GM12875 (cell line): ENCODE results near the gene PITPNB.

Experiments
- H3K4me3 ChIP-seq: one replicate; pipeline ENCODE4 v1.5.1; 2011; ENCODE audit warnings: low read depth, low read length, control low read depth
- TF ChIP-seq, protein P1 (sequence below): IDR thresholded peaks from 2 replicates; pipeline ENCODE4 v1.5.1; 2011; ENCODE audit warnings: low read depth, mild to moderate bottlenecking, control low read depth, inconsistent platforms, low read length, moderate library complexity, borderline replicate concordance; ENCODE audit not compliant: insufficient read depth

Gene PITPNB

DNA sequence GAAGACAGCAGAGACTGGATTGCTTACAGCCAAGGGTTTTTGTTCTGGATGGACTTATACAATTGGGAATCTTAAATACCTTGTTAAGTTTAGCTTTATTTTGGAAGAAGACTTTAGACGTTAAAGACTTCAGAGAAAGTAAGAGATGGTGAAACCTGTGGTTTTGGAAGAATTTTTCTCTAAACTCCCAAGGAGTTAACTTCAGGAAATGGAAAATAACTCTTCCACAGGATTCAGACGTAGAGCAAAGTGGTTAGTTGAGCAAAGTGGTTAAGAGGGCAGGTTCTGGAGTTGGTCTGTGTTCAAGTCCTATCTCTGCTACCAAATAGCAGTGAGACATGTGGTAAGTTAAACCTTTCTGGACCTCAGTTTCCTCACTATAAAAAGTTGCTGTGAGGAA is 12.8 kb downstream of the PITPNB start:
- TF ChIP-seq, protein P1, sequence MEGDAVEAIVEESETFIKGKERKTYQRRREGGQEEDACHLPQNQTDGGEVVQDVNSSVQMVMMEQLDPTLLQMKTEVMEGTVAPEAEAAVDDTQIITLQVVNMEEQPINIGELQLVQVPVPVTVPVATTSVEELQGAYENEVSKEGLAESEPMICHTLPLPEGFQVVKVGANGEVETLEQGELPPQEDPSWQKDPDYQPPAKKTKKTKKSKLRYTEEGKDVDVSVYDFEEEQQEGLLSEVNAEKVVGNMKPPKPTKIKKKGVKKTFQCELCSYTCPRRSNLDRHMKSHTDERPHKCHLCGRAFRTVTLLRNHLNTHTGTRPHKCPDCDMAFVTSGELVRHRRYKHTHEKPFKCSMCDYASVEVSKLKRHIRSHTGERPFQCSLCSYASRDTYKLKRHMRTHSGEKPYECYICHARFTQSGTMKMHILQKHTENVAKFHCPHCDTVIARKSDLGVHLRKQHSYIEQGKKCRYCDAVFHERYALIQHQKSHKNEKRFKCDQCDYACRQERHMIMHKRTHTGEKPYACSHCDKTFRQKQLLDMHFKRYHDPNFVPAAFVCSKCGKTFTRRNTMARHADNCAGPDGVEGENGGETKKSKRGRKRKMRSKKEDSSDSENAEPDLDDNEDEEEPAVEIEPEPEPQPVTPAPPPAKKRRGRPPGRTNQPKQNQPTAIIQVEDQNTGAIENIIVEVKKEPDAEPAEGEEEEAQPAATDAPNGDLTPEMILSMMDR, result no peak
- no peak overlapping the region for H3K4me3 ChIP-seq

- H3K4me3 ChIP-seq, result no peak overlapping the region
- TF ChIP-seq, protein P1, result no peak
Measured at GRCh38 chr22:27905653-27906052, 13.4 kb downstream of the PITPNB start.

GRCh38 chr22:27903805-27904473 is 15.1 kb downstream of the PITPNB start:
- no peak overlapping the region for H3K4me3 ChIP-seq
- TF ChIP-seq, protein P1, result no peak

- H3K4me3 ChIP-seq, result no peak overlapping the region
- TF ChIP-seq, protein P1, result no peak
Measured at GRCh38 chr22:27900153-27900552, 18.9 kb downstream of the PITPNB start.

- H3K4me3 ChIP-seq, result no peak overlapping the region
- TF ChIP-seq, protein P1, result no peak
Measured at GRCh38 chr22:27896245-27896644, 22.8 kb downstream of the PITPNB start.

DNA sequence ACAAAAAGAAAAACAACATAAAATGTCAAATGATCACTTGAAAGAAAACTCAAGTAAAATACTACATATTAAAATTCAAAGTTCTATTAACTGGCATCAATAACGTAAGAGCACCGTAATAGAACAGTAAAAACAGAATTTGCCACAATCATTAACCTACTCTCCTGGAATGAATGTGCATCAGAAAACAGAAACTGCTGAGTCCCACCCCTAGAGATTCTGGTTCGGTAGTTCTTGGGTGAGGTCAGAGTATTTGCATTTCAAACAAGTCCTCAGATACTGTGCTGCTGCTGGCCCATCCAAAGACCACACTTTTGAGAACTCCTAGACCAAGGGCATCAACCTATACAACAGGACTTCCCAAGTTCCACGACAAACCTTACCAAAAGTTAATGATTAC is 23.5 kb downstream of the PITPNB start:
- TF ChIP-seq, protein P1, result no peak

DNA sequence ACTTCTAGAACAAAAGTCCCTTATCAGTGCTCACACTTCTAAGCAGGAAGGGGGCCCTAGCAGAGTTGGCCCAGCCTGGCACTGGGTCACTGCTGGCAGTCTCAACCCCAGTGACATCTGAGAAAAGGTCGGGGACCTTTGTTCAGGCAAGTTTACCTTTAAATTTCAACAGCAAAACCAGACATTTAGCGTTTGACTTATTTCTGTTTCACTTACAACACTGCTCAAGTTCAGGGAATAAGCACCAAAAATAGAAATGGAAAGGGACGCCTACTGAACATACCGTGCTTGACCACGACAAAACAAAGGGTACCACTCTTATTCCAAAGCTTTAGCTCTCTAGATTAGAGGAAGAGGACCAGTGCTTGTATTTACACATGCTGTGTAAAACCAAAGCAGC is 26.2 kb downstream of the PITPNB start:
- TF ChIP-seq, protein P1, result no peak
- no peak overlapping the region for H3K4me3 ChIP-seq

More for the DNA sequence above, 23.5 kb downstream of the PITPNB start:
- no peak overlapping the region for H3K4me3 ChIP-seq
